Subcutaneous adipose tissue (tissue), 4 donors: ENCODE results near the gene CSNK1D. TPM values are rescaled to one million over a fixed set of nuclear protein-coding genes. Genes with fewer than 3 reads are reported as not detected.

ENCODE experiments used
- total RNA-seq, 4 donors: library from RNA; depleted of rRNA; stranded (reverse); fragments of >200 nt; gene quantifications; one replicate each; pipeline ENCODE4 v1.1.0, GENCODE V29; 2016
- TF ChIP-seq, protein P1 (sequence below): fragments of 450-650 bp; IDR thresholded peaks from one replicate; pipeline ENCODE4 v1.5.1; 2016; ENCODE audit warnings: low read depth, mild to moderate bottlenecking, control low read depth, antibody characterized with exemption, moderate library complexity

CSNK1D gene
- total RNA-seq, 4 donors from 2014 or later, result 55.1 to 139 (median 64.5) TPM

GRCh38 chr17:82239401-82239925 lies 34.0 kb downstream of the CSNK1D start:
- TF ChIP-seq, protein P1, sequence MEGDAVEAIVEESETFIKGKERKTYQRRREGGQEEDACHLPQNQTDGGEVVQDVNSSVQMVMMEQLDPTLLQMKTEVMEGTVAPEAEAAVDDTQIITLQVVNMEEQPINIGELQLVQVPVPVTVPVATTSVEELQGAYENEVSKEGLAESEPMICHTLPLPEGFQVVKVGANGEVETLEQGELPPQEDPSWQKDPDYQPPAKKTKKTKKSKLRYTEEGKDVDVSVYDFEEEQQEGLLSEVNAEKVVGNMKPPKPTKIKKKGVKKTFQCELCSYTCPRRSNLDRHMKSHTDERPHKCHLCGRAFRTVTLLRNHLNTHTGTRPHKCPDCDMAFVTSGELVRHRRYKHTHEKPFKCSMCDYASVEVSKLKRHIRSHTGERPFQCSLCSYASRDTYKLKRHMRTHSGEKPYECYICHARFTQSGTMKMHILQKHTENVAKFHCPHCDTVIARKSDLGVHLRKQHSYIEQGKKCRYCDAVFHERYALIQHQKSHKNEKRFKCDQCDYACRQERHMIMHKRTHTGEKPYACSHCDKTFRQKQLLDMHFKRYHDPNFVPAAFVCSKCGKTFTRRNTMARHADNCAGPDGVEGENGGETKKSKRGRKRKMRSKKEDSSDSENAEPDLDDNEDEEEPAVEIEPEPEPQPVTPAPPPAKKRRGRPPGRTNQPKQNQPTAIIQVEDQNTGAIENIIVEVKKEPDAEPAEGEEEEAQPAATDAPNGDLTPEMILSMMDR, result no peak

DNA sequence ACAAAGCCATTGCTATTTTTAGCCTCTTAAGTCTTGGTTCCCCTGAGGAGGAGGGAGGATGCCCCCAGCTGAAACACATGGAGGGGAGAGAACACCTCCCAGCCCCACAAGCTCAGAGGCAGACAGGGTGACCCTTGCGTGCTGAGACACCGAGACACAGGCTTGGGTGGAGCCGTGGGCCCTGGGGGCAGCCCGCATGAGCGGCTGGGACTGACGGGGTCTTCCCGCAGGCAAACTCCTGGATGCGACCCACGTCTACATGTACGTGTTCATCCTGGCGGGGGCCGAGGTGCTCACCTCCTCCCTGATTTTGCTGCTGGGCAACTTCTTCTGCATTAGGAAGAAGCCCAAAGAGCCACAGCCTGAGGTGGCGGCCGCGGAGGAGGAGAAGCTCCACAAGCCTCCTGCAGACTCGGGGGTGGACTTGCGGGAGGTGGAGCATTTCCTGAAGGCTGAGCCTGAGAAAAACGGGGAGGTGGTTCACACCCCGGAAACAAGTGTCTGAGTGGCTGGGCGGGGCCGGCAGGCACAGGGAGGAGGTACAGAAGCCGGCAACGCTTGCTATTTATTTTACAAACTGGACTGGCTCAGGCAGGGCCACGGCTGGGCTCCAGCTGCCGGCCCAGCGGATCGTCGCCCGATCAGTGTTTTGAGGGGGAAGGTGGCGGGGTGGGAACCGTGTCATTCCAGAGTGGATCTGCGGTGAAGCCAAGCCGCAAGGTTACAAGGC lies 34.9 kb downstream of the CSNK1D start:
- TF ChIP-seq, protein P1, result no peak

- TF ChIP-seq, protein P1, result no peak
These were observed 35.6 kb downstream of the CSNK1D start for GRCh38 chr17:82237746-82238471.

DNA sequence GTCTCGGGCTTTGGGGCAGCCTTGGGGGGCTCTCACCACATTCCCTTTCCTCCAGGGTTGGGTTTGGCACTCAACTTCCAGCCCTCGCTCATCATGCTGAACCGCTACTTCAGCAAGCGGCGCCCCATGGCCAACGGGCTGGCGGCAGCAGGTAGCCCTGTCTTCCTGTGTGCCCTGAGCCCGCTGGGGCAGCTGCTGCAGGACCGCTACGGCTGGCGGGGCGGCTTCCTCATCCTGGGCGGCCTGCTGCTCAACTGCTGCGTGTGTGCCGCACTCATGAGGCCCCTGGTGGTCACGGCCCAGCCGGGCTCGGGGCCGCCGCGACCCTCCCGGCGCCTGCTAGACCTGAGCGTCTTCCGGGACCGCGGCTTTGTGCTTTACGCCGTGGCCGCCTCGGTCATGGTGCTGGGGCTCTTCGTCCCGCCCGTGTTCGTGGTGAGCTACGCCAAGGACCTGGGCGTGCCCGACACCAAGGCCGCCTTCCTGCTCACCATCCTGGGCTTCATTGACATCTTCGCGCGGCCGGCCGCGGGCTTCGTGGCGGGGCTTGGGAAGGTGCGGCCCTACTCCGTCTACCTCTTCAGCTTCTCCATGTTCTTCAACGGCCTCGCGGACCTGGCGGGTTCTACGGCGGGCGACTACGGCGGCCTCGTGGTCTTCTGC lies 36.3 kb downstream of the CSNK1D start:
- TF ChIP-seq, protein P1, result no peak

DNA sequence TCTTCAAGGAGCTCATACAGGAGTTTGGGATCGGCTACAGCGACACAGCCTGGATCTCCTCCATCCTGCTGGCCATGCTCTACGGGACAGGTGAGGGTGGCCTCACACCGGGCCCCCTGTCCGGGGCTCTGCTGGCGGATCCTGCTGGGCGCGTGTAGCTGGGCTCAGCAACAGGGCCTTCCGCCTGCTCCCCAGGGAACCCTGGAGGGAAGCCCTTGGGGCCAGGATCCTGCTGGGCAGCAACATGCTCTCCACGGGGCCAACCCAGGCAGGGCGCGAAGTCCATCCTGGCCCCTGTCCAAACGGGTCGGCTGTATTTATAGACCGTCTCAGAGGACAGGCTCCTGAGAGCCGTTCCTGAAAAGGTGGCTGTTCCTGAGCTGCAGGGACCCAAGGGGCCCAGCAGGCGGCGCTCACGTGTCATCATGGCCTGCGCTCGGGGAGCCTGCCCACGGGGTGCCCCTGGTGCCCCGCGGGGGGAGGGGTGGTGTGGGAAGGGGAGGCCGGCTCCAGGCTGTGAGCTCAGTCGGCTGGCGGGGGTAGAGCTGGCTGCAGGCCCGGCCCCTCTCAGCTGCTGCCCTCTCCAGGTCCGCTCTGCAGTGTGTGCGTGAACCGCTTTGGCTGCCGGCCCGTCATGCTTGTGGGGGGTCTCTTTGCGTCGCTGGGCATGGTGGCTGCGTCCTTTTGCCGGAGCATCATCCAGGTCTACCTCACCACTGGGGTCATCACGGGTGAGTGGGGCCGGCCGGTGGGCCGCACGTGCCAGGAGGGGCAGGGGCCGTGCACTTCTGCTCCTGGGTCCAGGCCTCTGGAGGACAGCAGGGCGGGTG lies 37.1 kb downstream of the CSNK1D start:
- TF ChIP-seq, protein P1, result no peak

GRCh38 chr17:82235775-82236141 lies 37.7 kb downstream of the CSNK1D start:
- TF ChIP-seq, protein P1, result no peak
